HEK293 (cell line): ENCODE data around the gene PCDHGC5.

ENCODE experiments used
- CTCF ChIA-PET: fragments of 350-600 bp; formaldehyde crosslinking; extraction: SDS; loops from one replicate; lab custom pipeline; 2021; ENCODE audit warnings: antibody characterized with exemption; lab: Yijun Ruan, JAX
- POLR2A ChIA-PET: fragments of 300-600 bp; formaldehyde crosslinking; extraction: SDS; loops from one replicate; lab custom pipeline; 2020; ENCODE audit warnings: antibody characterized with exemption, inconsistent platforms; lab: Yijun Ruan, JAX
- H3K27ac ChIP-seq: fragments of 200-500 bp; sonication (Bioruptor generic); 2 replicates; pipeline ENCODE4 v1.5.1; 2014; ENCODE audit warnings: low read depth, low read length, control low read depth, inconsistent platforms; ENCODE audit errors: extremely low read depth
- H3K36me3 ChIP-seq, 2 experiments: fragments of 200-500 bp in 1 of 2; sonication (Bioruptor generic) in 1 of 2; 1 replicate in 1 of 2; 2 replicates in 1 of 2; pipeline ENCODE4 v1.5.1; 2014 to 2017; ENCODE audit warnings: inconsistent platforms in 2 of 2, low read length in 2 of 2; ENCODE audit not compliant: control insufficient read depth in 2 of 2, insufficient read depth in 1 of 2
- H3K4me1 ChIP-seq: fragments of 200-500 bp; sonication (Bioruptor generic); 2 replicates; pipeline ENCODE4 v1.5.1; 2014; ENCODE audit warnings: mild to moderate bottlenecking, low read length, inconsistent platforms; ENCODE audit not compliant: control insufficient read depth, insufficient read depth
- H3K4me3 ChIP-seq: 2 replicates; pipeline ENCODE4 v1.5.1; 2011; ENCODE audit warnings: low read depth, mild to moderate bottlenecking, control low read depth, low read length, moderate library complexity
- H3K9me3 ChIP-seq: fragments of 200-500 bp; sonication (Bioruptor generic); 2 replicates; pipeline ENCODE4 v1.5.1; 2014; ENCODE audit warnings: low read depth, low read length, inconsistent platforms; ENCODE audit not compliant: control insufficient read depth, insufficient read depth
- AEBP2 ChIP-seq: fragments of 450-650 bp; formaldehyde crosslinking; IDR thresholded peaks from 2 replicates; pipeline ENCODE4 v1.5.1; 2016; ENCODE audit warnings: missing biosample characterization, missing genetic modification characterization, borderline replicate concordance
- ELK4 ChIP-seq: IDR thresholded peaks from 2 replicates; pipeline ENCODE4 v1.6.1; 2011; ENCODE audit warnings: mild to moderate bottlenecking, low read depth, low read length, borderline replicate concordance
- GLIS1 ChIP-seq: fragments of 450-650 bp; formaldehyde crosslinking; IDR thresholded peaks from 2 replicates; pipeline ENCODE4 v1.5.1; 2016; ENCODE audit warnings: missing biosample characterization, missing genetic modification characterization
- PBX3 ChIP-seq: sonication (generic); formaldehyde crosslinking; IDR thresholded peaks from 2 replicates; pipeline ENCODE4 v1.8.1; 2022; ENCODE audit warnings: mild to moderate bottlenecking, moderate library complexity, missing genetic modification reagents
- PRDM4 ChIP-seq: fragments of 450-650 bp; formaldehyde crosslinking; IDR thresholded peaks from 2 replicates; pipeline ENCODE4 v1.5.1; 2017; ENCODE audit warnings: missing biosample characterization, missing genetic modification characterization
- SP3 ChIP-seq: fragments of 450-650 bp; formaldehyde crosslinking; IDR thresholded peaks from 2 replicates; pipeline ENCODE4 v1.5.1; 2016; ENCODE audit warnings: missing biosample characterization, missing genetic modification characterization
- ZIC2 ChIP-seq: fragments of 450-650 bp; formaldehyde crosslinking; IDR thresholded peaks from 2 replicates; pipeline ENCODE4 v1.5.1; 2016; ENCODE audit warnings: missing biosample characterization, missing genetic modification characterization
- ZNF10 ChIP-seq: fragments of 450-650 bp; formaldehyde crosslinking; IDR thresholded peaks from 2 replicates; pipeline ENCODE4 v1.5.1; 2017; ENCODE audit warnings: missing biosample characterization, missing genetic modification characterization
- ZNF19 ChIP-seq: fragments of 450-650 bp; formaldehyde crosslinking; IDR thresholded peaks from 2 replicates; pipeline ENCODE4; 2016; ENCODE audit warnings: missing biosample characterization, missing genetic modification characterization, low read depth
- ZNF335 ChIP-seq: fragments of 450-650 bp; formaldehyde crosslinking; conservative IDR thresholded peaks from 2 replicates; pipeline ENCODE4 v1.5.1; 2016; ENCODE audit warnings: missing biosample characterization, missing genetic modification characterization
- ZNF776 ChIP-seq: fragments of 450-650 bp; formaldehyde crosslinking; IDR thresholded peaks from 2 replicates; pipeline ENCODE4 v1.5.0; 2017; ENCODE audit warnings: missing biosample characterization, missing genetic modification characterization, borderline replicate concordance
- ZNF792 ChIP-seq: fragments of 450-650 bp; formaldehyde crosslinking; IDR thresholded peaks from 2 replicates; pipeline ENCODE4 v1.5.1; 2016; ENCODE audit warnings: missing biosample characterization, missing genetic modification characterization
- ZNF830 ChIP-seq: fragments of 450-650 bp; IDR thresholded peaks from 2 replicates; pipeline ENCODE4 v1.5.0; 2018; ENCODE audit warnings: missing biosample characterization, missing genetic modification characterization, low read depth, mild to moderate bottlenecking, moderate library complexity

Gene PCDHGC5

GRCh38 chr5:141495453-141495811 lies 6.6 kb downstream of the PCDHGC5 start (continued):
- TF ChIP-seq PRDM4 (tag by site-specific recombination) (no peak), ZNF776 (tag by site-specific recombination) (no peak), SP3 (tag by site-specific recombination) (no peak), ELK4 (no peak), ZNF19 (tag by site-specific recombination) (no peak), ZNF792 (tag by site-specific recombination) (no peak), PBX3 (CRISPR knock-in tag) (no peak)

- H3K4me3 ChIP-seq: no peak overlapping the region
- peak; percentile 94 for TF ChIP-seq ZIC2 (tag by site-specific recombination)
- no peak for TF ChIP-seq ZNF335 (tag by site-specific recombination)
- TF ChIP-seq GLIS1: peak; percentile 94
- no peaks in the 10 kb centered on the region for H3K36me3 ChIP-seq
- CTCF ChIA-PET: interaction anchor here (0.6 to 1.2 kb wide), 3 partner anchors 16 to 161 kb away, joined by 3 read pairs; partner anchors contain the start of gene PCDHGA12
- POLR2A ChIA-PET: no interaction called here
- H3K9me3 ChIP-seq: no peaks in the 10 kb centered on the region
- H3K4me1 ChIP-seq: no peaks in the 10 kb centered on the region
- no peak overlapping the region for H3K27ac ChIP-seq
These were observed 7.2 kb downstream of the PCDHGC5 start for GRCh38 chr5:141496038-141496437.

- POLR2A ChIA-PET: interaction anchor here (0.6 kb wide), 1 partner anchor 19 kb away, joined by 5 read pairs; no protein-coding TSS in a partner anchor
- H3K4me1 ChIP-seq: no peaks in the 10 kb centered on the region
- H3K9me3 ChIP-seq: no peaks in the 10 kb centered on the region
- no peaks in the 10 kb centered on the region for H3K36me3 ChIP-seq
- no peak for TF ChIP-seq PBX3 (CRISPR knock-in tag)
- no peak for TF ChIP-seq ZNF10 (tag by site-specific recombination)
- no peak for TF ChIP-seq ZNF830
- TF ChIP-seq AEBP2: 0 out of 2 replicates have a peak, but pooled peaks have one; percentile 8
- H3K27ac ChIP-seq: no peak overlapping the region
- CTCF ChIA-PET: interaction anchor here (0.5 to 3.6 kb wide), 4 partner anchors 11 to 123 kb away, joined by 4 to 15 read pairs (median 4); no protein-coding TSS in a partner anchor
- H3K4me3 ChIP-seq: no peak overlapping the region
These were observed 12.9 kb downstream of the PCDHGC5 start for GRCh38 chr5:141501761-141502160.
